Neural progenitor cell (in vitro differentiated cells): ENCODE measurements around the gene CDC42EP4. TPM values are rescaled to one million over a fixed set of nuclear protein-coding genes. Genes with fewer than 3 reads are reported as not detected.

ENCODE experiments used
- DNase-seq: peaks from one replicate; pipeline ENCODE4 v3.0.0-alpha.2; 2016; ENCODE audit warnings: low spot score
- H2AFZ ChIP-seq: fragments of 200-600 bp; sonication (generic); replicated peaks from 2 replicates; pipeline ENCODE4 v1.6.1; 2016; ENCODE audit warnings: antibody characterized with exemption
- H3F3A ChIP-seq: fragments of 200-600 bp; sonication (generic); 2 replicates; pipeline ENCODE4 v1.6.1; 2016; ENCODE audit warnings: antibody characterized with exemption, low read depth
- H3K27ac ChIP-seq: fragments of 200-600 bp; sonication (generic); 2 replicates; pipeline ENCODE4 v1.5.1; 2016; ENCODE audit warnings: mild to moderate bottlenecking
- H3K27me3 ChIP-seq: fragments of 200-600 bp; sonication (generic); 2 replicates; pipeline ENCODE4 v1.6.1; 2016; ENCODE audit warnings: mild to moderate bottlenecking, moderate library complexity
- H3K36me3 ChIP-seq: fragments of 200-600 bp; sonication (generic); 2 replicates; pipeline ENCODE4 v1.5.1; 2016
- H3K4me1 ChIP-seq: fragments of 200-600 bp; sonication (generic); 2 replicates; pipeline ENCODE4 v1.6.1; 2016; ENCODE audit warnings: mixed run types
- H3K4me2 ChIP-seq: fragments of 200-600 bp; sonication (generic); 2 replicates; pipeline ENCODE4 v1.6.1; 2016
- H3K4me3 ChIP-seq: fragments of 200-600 bp; sonication (generic); 2 replicates; pipeline ENCODE4 v1.5.1; 2016
- H3K79me2 ChIP-seq: fragments of 200-600 bp; sonication (generic); 2 replicates; pipeline ENCODE4 v1.6.1; 2016; ENCODE audit warnings: low read depth
- H3K9ac ChIP-seq: fragments of 200-600 bp; sonication (generic); 2 replicates; pipeline ENCODE4 v1.6.1; 2016
- H3K9me3 ChIP-seq: fragments of 200-600 bp; sonication (generic); 2 replicates; pipeline ENCODE4 v1.5.1; 2016; ENCODE audit warnings: low read depth
- H4K20me1 ChIP-seq: fragments of 200-600 bp; sonication (generic); 2 replicates; pipeline ENCODE4 v1.6.1; 2016; ENCODE audit warnings: low read depth
- H3K27ac Mint-ChIP-seq: 3 replicates; pipeline ENCODE4 v1.8.0; 2021; ENCODE audit warnings: mixed read lengths
- H3K27me3 Mint-ChIP-seq: 2 replicates; pipeline ENCODE4 v1.8.0; 2022; ENCODE audit warnings: low read depth, mild to moderate bottlenecking, inconsistent platforms, moderate library complexity, mixed read lengths; ENCODE audit not compliant: insufficient read depth
- H3K36me3 Mint-ChIP-seq: 3 replicates; pipeline ENCODE4 v1.8.0; 2021; ENCODE audit warnings: mixed read lengths
- H3K4me1 Mint-ChIP-seq: 3 replicates; pipeline ENCODE4 v1.8.0; 2021; ENCODE audit warnings: mixed read lengths
- H3K4me3 Mint-ChIP-seq: 3 replicates; pipeline ENCODE4 v1.8.0; 2021; ENCODE audit warnings: mild to moderate bottlenecking, moderate library complexity, mixed read lengths
- H3K9me3 Mint-ChIP-seq: 3 replicates; pipeline ENCODE4 v1.8.0; 2020; ENCODE audit warnings: mixed read lengths
- EZH2 ChIP-seq: fragments of 200-600 bp; sonication (generic); IDR thresholded peaks from 2 replicates; pipeline ENCODE4 v1.6.1; 2017; ENCODE audit warnings: antibody characterized with exemption, mild to moderate bottlenecking, moderate library complexity
- EZH2phosphoT487 ChIP-seq: fragments of 200-600 bp; sonication (generic); IDR thresholded peaks from 2 replicates; pipeline ENCODE4 v1.6.1; 2017; ENCODE audit warnings: antibody characterized with exemption
- total RNA-seq: library from RNA; depleted of rRNA; stranded (reverse); fragments of >200 nt; gene quantifications from 2 replicates; pipeline ENCODE4 v1.2.3, GENCODE V29; 2015; ENCODE audit warnings: low replicate concordance
- TF ChIP-seq, protein P1 (sequence below): fragments of 200-600 bp; sonication (generic); IDR thresholded peaks from 2 replicates; pipeline ENCODE4 v1.5.1; 2017; ENCODE audit warnings: antibody characterized with exemption, mild to moderate bottlenecking

CDC42EP4 gene
- total RNA-seq, 1 donor from 2014 or later, result 10.8 TPM

- Histone ChIP-seq H3K79me2 (peaks cover 96% of the 10 kb centered on the region), H3K36me3 (no peaks in the 10 kb centered on the region), H3K9ac (no peak overlapping the region), H3K27ac (no peak overlapping the region), H2AFZ (no peak overlapping the region), H3K9me3 (no peaks in the 10 kb centered on the region), H3F3A (peaks cover 8% of the 10 kb centered on the region), H3K27me3 (no peaks in the 10 kb centered on the region), H3K4me2 (no peak overlapping the region), H3K4me1 (peaks cover 25% of the 10 kb centered on the region), H4K20me1 (peaks cover 57% of the 10 kb centered on the region), H3K4me3 (no peak overlapping the region)
- DNase-seq, result no peak
- no peaks in the 10 kb centered on the region for H3K9me3 Mint-ChIP-seq
- H3K4me1 Mint-ChIP-seq, result peaks cover 31% of the 10 kb centered on the region
- peaks cover 16% of the 10 kb centered on the region for H3K36me3 Mint-ChIP-seq
- TF ChIP-seq, protein P1, sequence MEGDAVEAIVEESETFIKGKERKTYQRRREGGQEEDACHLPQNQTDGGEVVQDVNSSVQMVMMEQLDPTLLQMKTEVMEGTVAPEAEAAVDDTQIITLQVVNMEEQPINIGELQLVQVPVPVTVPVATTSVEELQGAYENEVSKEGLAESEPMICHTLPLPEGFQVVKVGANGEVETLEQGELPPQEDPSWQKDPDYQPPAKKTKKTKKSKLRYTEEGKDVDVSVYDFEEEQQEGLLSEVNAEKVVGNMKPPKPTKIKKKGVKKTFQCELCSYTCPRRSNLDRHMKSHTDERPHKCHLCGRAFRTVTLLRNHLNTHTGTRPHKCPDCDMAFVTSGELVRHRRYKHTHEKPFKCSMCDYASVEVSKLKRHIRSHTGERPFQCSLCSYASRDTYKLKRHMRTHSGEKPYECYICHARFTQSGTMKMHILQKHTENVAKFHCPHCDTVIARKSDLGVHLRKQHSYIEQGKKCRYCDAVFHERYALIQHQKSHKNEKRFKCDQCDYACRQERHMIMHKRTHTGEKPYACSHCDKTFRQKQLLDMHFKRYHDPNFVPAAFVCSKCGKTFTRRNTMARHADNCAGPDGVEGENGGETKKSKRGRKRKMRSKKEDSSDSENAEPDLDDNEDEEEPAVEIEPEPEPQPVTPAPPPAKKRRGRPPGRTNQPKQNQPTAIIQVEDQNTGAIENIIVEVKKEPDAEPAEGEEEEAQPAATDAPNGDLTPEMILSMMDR, result no peak
- TF ChIP-seq EZH2 (no peak), EZH2phosphoT487 (no peak)
- H3K4me3 Mint-ChIP-seq, result no peak overlapping the region
- no peak overlapping the region for H3K27ac Mint-ChIP-seq
- H3K27me3 Mint-ChIP-seq, result peaks cover 3% of the 10 kb centered on the region
These were observed 7.4 kb downstream of the CDC42EP4 start for GRCh38 chr17:73304438-73304837.

GRCh38 chr17:73302189-73302588, 9.6 kb downstream of the CDC42EP4 start:
- peaks cover 31% of the 10 kb centered on the region for H3K4me1 ChIP-seq
- peaks cover 91% of the 10 kb centered on the region for H3K79me2 ChIP-seq
- no peak overlapping the region for H3K9ac ChIP-seq
- H3K4me3 Mint-ChIP-seq, result no peak overlapping the region
- no peaks in the 10 kb centered on the region for H3K36me3 ChIP-seq
- no peaks in the 10 kb centered on the region for H3K9me3 ChIP-seq
- peaks cover 37% of the 10 kb centered on the region for H3K4me1 Mint-ChIP-seq
- no peak overlapping the region for H3K27ac Mint-ChIP-seq
- no peak for DNase-seq
- H3K27ac ChIP-seq, result no peak overlapping the region
- no peak overlapping the region for H3K4me3 ChIP-seq
- H3K4me2 ChIP-seq, result no peak overlapping the region
- no peak overlapping the region for H2AFZ ChIP-seq
- H3K27me3 Mint-ChIP-seq, result peaks cover 3% of the 10 kb centered on the region
- peaks cover 16% of the 10 kb centered on the region for H3F3A ChIP-seq
- TF ChIP-seq EZH2phosphoT487 (no peak), EZH2 (no peak)
- TF ChIP-seq, protein P1, result no peak
- peaks cover 60% of the 10 kb centered on the region for H4K20me1 ChIP-seq
- peaks cover 15% of the 10 kb centered on the region for H3K36me3 Mint-ChIP-seq
- H3K9me3 Mint-ChIP-seq, result no peaks in the 10 kb centered on the region
- H3K27me3 ChIP-seq, result no peaks in the 10 kb centered on the region

DNA sequence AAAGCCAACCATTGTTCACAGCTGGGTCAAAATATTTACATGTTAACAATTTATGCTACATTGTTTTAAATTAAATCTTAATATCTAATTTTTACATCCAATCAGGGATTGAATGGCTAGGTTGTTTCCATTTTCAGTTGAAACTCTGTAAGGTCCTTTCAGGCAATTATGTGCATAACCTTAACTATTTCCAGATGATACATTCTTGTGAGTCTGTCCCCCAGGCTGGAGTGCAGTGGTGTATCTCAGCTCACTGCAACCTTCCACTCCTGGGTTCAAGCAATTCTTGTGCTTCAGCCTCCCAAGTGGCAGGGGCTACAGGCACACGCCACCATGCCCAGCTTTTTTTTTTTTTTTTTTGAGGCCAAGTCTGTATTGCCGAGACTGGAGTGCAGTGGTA, 10.4 kb downstream of the CDC42EP4 start:
- no peak overlapping the region for H3K27ac ChIP-seq
- Mint-ChIP-seq H3K27ac (no peak overlapping the region), H3K4me1 (peaks cover 33% of the 10 kb centered on the region), H3K9me3 (no peaks in the 10 kb centered on the region), H3K27me3 (no peaks in the 10 kb centered on the region), H3K36me3 (peaks cover 15% of the 10 kb centered on the region), H3K4me3 (no peak overlapping the region)
- H3K36me3 ChIP-seq, result no peaks in the 10 kb centered on the region
- no peaks in the 10 kb centered on the region for H3K9me3 ChIP-seq
- no peaks in the 10 kb centered on the region for H3K27me3 ChIP-seq
- H3K79me2 ChIP-seq, result peaks cover 87% of the 10 kb centered on the region
- H2AFZ ChIP-seq, result no peak overlapping the region
- TF ChIP-seq, protein P1, result no peak
- no peak for TF ChIP-seq EZH2phosphoT487
- DNase-seq, result no peak
- peaks cover 55% of the 10 kb centered on the region for H4K20me1 ChIP-seq
- H3F3A ChIP-seq, result peaks cover 13% of the 10 kb centered on the region
- H3K4me3 ChIP-seq, result no peak overlapping the region
- H3K4me1 ChIP-seq, result peaks cover 29% of the 10 kb centered on the region
- no peak overlapping the region for H3K9ac ChIP-seq
- no peak overlapping the region for H3K4me2 ChIP-seq

- Histone ChIP-seq H3K4me1 (peaks cover 19% of the 10 kb centered on the region), H3K4me3 (no peak overlapping the region), H3K9me3 (no peaks in the 10 kb centered on the region), H3K27ac (no peak overlapping the region), H4K20me1 (peaks cover 51% of the 10 kb centered on the region), H3K4me2 (no peak overlapping the region), H3K9ac (no peak overlapping the region), H2AFZ (no peak overlapping the region), H3K36me3 (no peaks in the 10 kb centered on the region), H3K27me3 (no peaks in the 10 kb centered on the region), H3K79me2 (peaks cover 86% of the 10 kb centered on the region), H3F3A (peaks cover 13% of the 10 kb centered on the region)
- Mint-ChIP-seq H3K4me3 (no peak overlapping the region), H3K27ac (no peak overlapping the region), H3K4me1 (peaks cover 28% of the 10 kb centered on the region), H3K27me3 (no peaks in the 10 kb centered on the region), H3K36me3 (peaks cover 17% of the 10 kb centered on the region), H3K9me3 (no peaks in the 10 kb centered on the region)
- no peak for DNase-seq
- TF ChIP-seq, protein P1, result no peak
- no peak for TF ChIP-seq EZH2
These were observed 11.4 kb downstream of the CDC42EP4 start for GRCh38 chr17:73300392-73300791.
